Measurements from ENCODE around the gene TTC23.
"Not testable (repeated sequence)": the region's sequence is repeated elsewhere in the genome, so short reads cannot be mapped to it uniquely, and the experiment has no call there.

Gene TTC23

GRCh38 chr15:99120050-99120777 lies 129.2 kb downstream of the TTC23 start:
- DNase-seq (ENCODE audit: low read depth): no peak

- no peak for DNase-seq (ENCODE audit: low read depth)
Observed at GRCh38 chr15:99118801-99119546, 130.4 kb downstream of the TTC23 start.

- DNase-seq (ENCODE audit: low read depth): no peak
Observed at GRCh38 chr15:99118258-99118632, 131.1 kb downstream of the TTC23 start.

- DNase-seq (ENCODE audit: low read depth): no peak
Observed at GRCh38 chr15:99117563-99118257, 131.7 kb downstream of the TTC23 start.

- DNase-seq (ENCODE audit: low read depth): no peak
Observed at GRCh38 chr15:99117111-99117510, 132.3 kb downstream of the TTC23 start.

- DNase-seq (ENCODE audit: low read depth): no peak
Observed at GRCh38 chr15:99115300-99116215, 133.8 kb downstream of the TTC23 start.

GRCh38 chr15:99114511-99115299 lies 134.7 kb downstream of the TTC23 start:
- DNase-seq (ENCODE audit: low read depth): no peak

GRCh38 chr15:99113547-99114271 lies 135.7 kb downstream of the TTC23 start:
- no peak for DNase-seq (ENCODE audit: low read depth)

- DNase-seq (ENCODE audit: low read depth): not testable (repeated sequence)
Observed at GRCh38 chr15:99111641-99112040, 137.7 kb downstream of the TTC23 start.

- DNase-seq (ENCODE audit: low read depth): no peak
Observed at GRCh38 chr15:99110581-99111320, 138.6 kb downstream of the TTC23 start.

- DNase-seq (ENCODE audit: low read depth): no peak
Observed at GRCh38 chr15:99110093-99110492, 139.3 kb downstream of the TTC23 start.

- DNase-seq (ENCODE audit: low read depth): no peak
Observed at GRCh38 chr15:99109555-99110021, 139.8 kb downstream of the TTC23 start.

GRCh38 chr15:99108993-99109392 lies 140.4 kb downstream of the TTC23 start:
- DNase-seq (ENCODE audit: low read depth): no peak

- DNase-seq (ENCODE audit: low read depth): no peak
Observed at GRCh38 chr15:99106417-99107220, 142.8 kb downstream of the TTC23 start.

- no peak for DNase-seq (ENCODE audit: low read depth)
Observed at GRCh38 chr15:99105514-99106341, 143.7 kb downstream of the TTC23 start.

GRCh38 chr15:99104788-99105513 lies 144.4 kb downstream of the TTC23 start, which contains the start of gene SYNM:
SYNM (plus strand) TSS chr15:99105080; CDS start chr15:99105200, 120 bp downstream.
- DNase-seq (ENCODE audit: low read depth): no peak

- DNase-seq (ENCODE audit: low read depth): no peak
Observed at GRCh38 chr15:99103279-99103678, 146.1 kb downstream of the TTC23 start.

All from stimulated activated CD8-positive, alpha-beta memory T cell treated with anti-CD3 and anti-CD28 coated beads, Interleukin-7, amount 100 ng/mL, for 24 hours (primary cell).